ENCODE data around the gene LMF1.

The LMF1 gene

GRCh38 chr16:970766-971581 is at the start of gene LMF1:
Gene LMF1, minus strand, starts transcription at chr16:970984. Its CDS starts 4 bp downstream, at chr16:970980.
- DNase-seq (ENCODE audit: low read depth) = peak; percentile 99

- no peak for DNase-seq (ENCODE audit: low read depth)
Measured at GRCh38 chr16:1020091-1020399, 49.3 kb upstream of the LMF1 start.

DNA sequence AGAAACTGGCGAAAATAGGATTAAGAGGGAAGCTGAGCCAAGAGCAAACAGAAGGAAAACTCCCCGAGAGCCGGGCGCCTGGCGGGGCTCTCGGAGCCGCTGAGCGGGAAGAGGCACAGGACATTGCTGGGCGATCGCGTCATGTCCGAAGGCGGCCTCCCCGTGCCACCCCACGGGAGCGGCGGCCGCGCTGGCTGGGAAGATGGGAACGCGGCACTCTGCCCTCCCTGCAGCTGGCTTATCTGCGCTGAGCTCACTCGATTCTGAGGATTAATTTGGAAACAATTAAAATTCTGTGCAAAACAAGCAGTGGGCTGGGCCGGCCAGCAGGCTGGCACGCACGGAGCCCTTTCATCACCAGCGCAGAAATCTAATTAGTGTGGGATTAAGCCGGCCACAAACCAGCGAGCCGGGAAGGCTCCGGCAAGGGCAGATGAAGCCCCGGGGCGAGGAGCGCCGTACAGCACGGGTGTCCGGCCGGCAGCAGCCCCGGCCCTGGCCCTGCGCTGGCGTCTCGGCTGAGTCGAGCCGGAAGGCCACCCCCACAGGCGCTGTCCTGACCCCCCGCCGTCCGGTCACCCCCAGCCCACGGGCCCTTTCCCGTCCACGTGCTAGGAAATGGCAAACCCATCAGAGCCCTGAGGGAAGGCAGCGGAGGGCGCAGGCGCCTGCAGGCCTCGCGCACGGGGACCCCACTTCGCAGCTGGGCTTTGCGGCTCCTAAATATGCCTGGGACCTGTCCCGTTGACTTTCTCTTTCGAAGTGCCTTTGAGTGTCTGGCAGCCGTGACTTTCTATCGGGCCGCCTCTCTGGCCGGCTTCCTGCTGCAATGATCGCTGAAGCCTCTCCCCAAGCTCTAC is 48.7 kb upstream of the LMF1 start:
- no peak for DNase-seq (ENCODE audit: low read depth)

DNA sequence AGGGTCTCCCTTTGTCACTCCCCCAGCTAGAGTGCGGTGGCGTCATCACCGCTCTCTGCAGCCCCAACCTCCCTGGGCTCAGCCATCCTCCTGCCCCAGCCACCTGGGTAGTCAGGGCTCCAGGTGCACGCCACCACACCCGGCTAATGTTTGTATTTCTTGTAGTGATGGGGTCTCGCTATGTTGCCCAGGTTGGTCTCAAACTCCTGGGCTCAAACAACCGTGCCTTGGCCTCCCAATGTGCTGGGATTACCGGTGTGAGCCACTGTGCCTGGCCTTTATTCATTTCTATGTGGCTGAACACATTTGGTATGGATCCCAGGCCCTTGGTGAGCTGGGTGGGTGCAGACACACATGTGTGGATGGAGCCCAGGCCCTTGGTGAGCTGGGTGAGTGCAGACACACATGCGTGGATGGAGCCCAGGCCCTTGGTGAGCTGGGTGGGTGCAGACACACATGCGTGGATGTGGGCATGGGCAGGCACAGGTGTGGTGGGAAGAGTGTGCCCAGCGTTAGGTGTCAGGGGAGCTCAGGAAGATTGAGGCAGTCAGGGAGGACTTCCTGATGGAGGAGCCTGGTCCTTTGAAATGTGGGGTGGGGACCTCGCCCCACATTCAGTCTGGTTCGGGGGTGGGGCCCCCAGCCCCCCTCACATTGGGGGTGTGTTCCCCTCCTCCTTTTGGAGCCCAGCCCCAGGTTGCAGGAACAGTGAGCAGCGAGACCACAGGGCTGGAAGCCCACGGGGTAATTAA is 47.8 kb upstream of the LMF1 start:
- no peak for DNase-seq (ENCODE audit: low read depth)

DNA sequence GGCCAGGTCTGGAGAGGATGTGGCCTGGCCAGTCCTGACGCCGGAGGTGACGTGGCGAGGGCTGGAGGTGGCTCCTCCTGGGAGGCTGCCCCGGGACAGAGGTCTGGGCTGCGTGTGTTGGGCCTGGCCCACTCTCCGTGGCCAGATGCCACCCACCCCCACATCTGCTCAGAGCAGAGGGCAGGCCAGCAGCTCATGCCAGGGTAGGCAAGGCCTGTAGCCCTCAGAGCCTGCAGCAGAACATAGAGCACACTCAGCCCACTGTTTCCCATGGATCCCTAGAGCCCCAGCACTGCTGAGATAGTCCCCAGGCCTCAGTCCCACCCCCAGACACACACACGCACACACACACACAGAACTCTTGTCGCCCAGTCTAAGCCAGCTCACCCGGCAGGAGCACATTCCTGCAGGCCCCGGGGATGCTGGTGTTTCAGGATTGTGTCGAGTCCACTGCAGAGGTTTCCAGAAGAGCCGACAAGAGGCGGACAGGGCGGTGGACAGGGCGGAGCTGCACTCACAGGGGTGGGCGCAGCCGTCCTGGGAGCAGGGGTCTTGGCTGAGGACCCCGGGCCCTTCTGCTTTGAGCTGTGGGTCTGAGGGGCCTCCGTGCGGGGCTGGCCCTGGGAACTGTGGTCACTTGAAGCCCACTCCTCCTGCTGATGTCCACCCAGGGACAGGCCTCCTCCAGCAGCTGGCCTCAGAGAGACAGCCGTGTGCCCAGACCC is 44.1 kb upstream of the LMF1 start:
- DNase-seq (ENCODE audit: low read depth) = no peak

GRCh38 chr16:1014221-1014620 is 43.4 kb upstream of the LMF1 start:
- DNase-seq (ENCODE audit: low read depth) = no peak

GRCh38 chr16:1013593-1013900 is 42.8 kb upstream of the LMF1 start:
- no peak for DNase-seq (ENCODE audit: low read depth)

GRCh38 chr16:1012722-1013592 is 42.2 kb upstream of the LMF1 start:
- no peak for DNase-seq (ENCODE audit: low read depth)

GRCh38 chr16:1012135-1012534 is 41.4 kb upstream of the LMF1 start:
- DNase-seq (ENCODE audit: low read depth) = no peak

DNA sequence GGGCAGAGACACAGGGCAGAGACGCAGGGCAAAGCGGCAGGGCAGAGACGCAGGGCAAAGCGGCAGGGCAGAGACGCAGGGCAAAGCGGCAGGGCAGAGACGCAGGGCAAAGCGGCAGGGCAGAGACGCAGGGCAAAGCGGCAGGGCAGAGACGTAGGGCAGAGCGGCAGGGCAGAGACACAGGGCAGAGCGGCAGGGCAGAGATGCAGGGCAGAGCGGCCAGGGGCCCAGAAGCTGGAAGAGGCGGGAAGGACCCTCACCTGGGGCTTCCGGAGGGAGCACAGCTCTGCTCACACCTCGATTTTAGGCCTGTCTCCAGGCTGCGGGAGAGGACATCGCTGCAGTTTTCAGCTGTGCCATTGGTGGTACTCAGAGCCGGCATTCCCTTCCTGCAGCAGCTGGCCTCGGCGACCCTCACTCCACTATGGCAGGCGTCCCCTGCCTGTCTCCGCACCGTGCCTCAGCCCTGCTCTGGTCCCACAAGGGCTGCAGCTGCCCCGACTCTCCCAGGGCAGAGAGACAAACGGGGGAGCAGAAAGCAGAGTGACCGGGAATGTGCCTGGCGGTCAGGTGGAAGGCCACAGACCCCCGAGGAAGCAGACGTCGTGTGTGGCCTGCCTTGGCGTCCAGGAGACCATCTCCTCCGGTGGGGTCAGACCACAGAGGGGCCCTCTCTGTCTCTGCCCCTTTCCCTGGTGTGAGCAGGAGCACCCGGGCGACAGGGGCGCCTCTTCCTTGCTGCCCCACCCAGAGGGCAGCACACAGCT is 40.7 kb upstream of the LMF1 start:
- no peak for DNase-seq (ENCODE audit: low read depth)

- DNase-seq (ENCODE audit: low read depth) = no peak
Measured at GRCh38 chr16:1010815-1011214, 40.0 kb upstream of the LMF1 start.

DNA sequence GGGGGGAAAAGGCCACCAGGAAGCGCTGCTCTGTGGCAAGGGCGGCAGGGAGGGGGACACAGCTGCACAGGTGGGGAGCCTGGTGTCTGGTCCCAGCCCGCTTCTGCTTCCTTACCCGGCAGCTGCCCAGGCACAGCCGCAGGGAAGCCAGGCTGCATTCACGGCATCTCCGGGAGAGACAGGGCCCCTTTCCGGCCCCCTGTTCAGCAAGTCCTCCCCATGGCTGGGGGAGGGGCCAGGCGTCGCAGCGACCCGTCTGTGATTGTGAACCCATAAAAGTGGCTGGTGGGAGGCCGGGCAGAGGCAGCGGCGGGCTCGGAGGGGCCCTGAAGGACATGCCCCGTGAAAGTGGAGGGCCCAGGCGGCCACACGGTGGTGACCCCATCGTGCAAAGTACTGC is 39.5 kb upstream of the LMF1 start:
- DNase-seq (ENCODE audit: low read depth) = no peak

GRCh38 chr16:1009358-1010150 is 38.8 kb upstream of the LMF1 start:
- no peak for DNase-seq (ENCODE audit: low read depth)

GRCh38 chr16:1008085-1008484 is 37.3 kb upstream of the LMF1 start:
- DNase-seq (ENCODE audit: low read depth) = no peak

DNA sequence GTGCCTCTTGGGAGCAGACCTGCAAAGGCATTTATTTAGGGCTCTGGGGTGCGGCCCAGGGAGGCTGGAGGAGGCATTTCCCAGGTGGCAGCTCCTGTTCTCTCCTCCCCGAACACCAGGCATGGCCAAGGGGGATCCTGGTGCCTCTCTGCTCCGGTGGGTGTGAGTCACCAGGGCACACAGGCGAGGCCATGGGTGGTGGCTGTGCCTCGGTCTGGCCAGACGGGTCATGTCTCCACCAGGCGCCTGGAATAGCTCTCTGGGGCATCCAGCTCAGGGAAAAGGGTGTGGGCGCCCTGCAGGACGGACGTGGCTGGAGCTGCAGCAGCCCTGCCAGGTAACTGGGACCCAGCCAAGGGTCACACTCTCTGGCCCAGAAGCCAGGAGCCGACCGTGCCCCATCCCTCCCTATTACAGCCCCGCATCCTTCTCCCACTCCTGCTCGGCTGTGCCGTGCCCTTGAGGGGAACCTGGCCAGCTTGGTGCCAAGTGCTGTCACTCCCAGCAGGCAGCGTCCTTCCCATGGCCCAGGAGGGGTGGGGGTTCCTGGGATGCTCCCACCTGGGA is 36.6 kb upstream of the LMF1 start:
- DNase-seq (ENCODE audit: low read depth) = no peak

- no peak for DNase-seq (ENCODE audit: low read depth)
Measured at GRCh38 chr16:1006781-1007180, 36.0 kb upstream of the LMF1 start.

- DNase-seq (ENCODE audit: low read depth) = no peak
Measured at GRCh38 chr16:1005286-1005685, 34.5 kb upstream of the LMF1 start.

DNA sequence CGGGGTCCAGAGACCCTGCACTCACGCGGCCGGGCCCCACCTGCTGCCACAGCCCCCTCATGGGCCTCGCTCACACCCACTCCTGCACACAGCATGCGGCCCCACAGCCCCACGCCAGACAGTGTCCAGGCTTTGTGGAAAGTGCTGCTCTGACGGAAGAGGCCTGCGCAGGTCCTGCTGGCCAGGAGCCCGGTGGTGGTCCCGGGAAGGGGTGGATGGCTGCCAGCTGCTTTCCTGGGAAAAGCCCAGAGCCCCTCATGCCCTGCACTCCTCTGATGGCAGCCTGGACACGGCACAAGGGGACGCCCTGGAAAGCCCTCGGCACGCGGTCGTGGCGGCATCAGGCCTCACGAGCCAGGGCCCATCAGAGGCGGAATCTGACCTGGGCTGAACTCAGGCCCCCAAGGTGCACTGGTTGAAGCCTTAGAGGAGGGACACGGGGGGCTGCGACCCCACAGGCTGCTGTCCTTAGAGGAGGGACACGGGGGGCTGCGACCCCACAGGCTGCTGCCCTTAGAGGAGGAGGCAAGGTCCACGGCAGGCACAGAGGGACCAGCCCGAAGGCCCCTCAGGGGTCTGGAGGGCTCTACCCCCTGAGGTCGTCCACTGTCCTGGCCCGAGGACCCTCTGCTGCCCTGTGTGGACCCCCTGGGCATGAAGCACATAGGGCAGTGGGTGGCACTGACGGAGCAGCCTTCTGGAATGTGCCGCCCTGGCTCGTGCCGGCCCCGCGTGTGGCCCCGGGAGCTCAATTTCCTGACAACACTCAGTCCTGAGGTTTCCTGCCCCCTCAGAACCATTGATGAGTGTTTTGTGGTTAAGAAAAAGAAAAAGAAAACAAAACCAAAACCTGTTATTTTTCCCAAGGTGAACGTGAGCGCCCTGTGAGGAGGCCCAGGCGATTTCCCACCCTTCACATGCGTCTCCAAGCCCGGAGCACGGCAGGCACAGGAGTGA is 32.9 kb upstream of the LMF1 start:
- DNase-seq (ENCODE audit: low read depth) = no peak
